Left ventricle myocardium inferior (tissue), 1 donor: ENCODE data around the gene CHD1. TPM values are rescaled to one million over a fixed set of nuclear protein-coding genes. Genes with fewer than 3 reads are reported as not detected.
A peak's percentile ranks its signal among the peaks of the same experiment; 100 is the strongest.

ENCODE experiments used
- DNase-seq: peaks from one replicate; pipeline ENCODE4 v3.0.0-alpha.2; 2020
- H3K27ac ChIP-seq: fragments of 200-600 bp; replicated peaks from 2 replicates; pipeline ENCODE4 v1.8.0; 2021
- H3K27me3 ChIP-seq: fragments of 200-600 bp; 2 replicates; pipeline ENCODE4 v1.8.0; 2021; ENCODE audit warnings: low read depth
- H3K36me3 ChIP-seq: fragments of 200-600 bp; 2 replicates; pipeline ENCODE4 v1.8.0; 2021
- H3K4me1 ChIP-seq: fragments of 200-600 bp; 2 replicates; pipeline ENCODE4 v1.8.0; 2021
- H3K4me3 ChIP-seq: fragments of 200-600 bp; 2 replicates; pipeline ENCODE4 v1.8.0; 2021; ENCODE audit warnings: mild to moderate bottlenecking, moderate library complexity
- H3K9me3 ChIP-seq: fragments of 200-600 bp; replicated peaks from 2 replicates; pipeline ENCODE4 v1.8.0; 2021
- intact Hi-C: fragments of 100-400 bp; cut with micrococcal nuclease; formaldehyde crosslinking; loops from one replicate; pipeline ENCODE4 v1.11.0; 2022
- total RNA-seq: library from RNA; stranded (reverse); fragmentation: NEBNext Ultra II Directional; extraction: Animal tissue kit (Norgen Biotek cat#: 25700); gene quantifications from one replicate; pipeline ENCODE4 v1.2.1, GENCODE V29; 2021
- TF ChIP-seq, protein P1 (sequence below): fragments of 200-600 bp; IDR thresholded peaks from 2 replicates; pipeline ENCODE4 v1.8.0; 2021; ENCODE audit warnings: antibody characterized with exemption, mild to moderate bottlenecking, borderline replicate concordance
- donor health status: DM: no; HTN: yes; CAD: no; lungs with severe emphysema.

The CHD1 gene
- total RNA-seq, 1 donor from 2014 or later = 11.6 TPM

DNA sequence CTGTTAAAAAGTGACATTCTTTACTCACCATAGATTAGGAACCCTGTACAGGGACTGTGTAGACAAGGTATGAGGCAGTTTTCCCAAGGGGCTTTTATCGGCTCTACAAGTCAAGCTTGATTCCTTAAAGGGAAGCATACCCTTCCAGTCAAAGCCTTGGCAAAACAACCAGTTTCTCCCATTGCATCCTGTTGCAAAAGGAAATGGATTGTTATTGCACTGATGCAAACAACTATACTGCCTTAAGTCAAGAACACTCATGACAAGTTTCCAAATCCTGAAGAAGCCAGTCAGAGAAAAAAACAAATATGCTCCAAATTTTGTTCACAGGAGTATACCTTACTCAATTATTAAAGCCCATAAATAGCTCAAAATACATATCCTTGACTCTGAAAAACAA is 87.9 kb downstream of the CHD1 start:
- Histone ChIP-seq H3K27me3 (no peaks in the 10 kb centered on the region), H3K9me3 (no peaks in the 10 kb centered on the region), H3K27ac (no peak overlapping the region), H3K4me3 (no peak overlapping the region), H3K36me3 (no peaks in the 10 kb centered on the region), H3K4me1 (no peaks in the 10 kb centered on the region)
- intact Hi-C loops = no loop called here
- TF ChIP-seq, protein P1, sequence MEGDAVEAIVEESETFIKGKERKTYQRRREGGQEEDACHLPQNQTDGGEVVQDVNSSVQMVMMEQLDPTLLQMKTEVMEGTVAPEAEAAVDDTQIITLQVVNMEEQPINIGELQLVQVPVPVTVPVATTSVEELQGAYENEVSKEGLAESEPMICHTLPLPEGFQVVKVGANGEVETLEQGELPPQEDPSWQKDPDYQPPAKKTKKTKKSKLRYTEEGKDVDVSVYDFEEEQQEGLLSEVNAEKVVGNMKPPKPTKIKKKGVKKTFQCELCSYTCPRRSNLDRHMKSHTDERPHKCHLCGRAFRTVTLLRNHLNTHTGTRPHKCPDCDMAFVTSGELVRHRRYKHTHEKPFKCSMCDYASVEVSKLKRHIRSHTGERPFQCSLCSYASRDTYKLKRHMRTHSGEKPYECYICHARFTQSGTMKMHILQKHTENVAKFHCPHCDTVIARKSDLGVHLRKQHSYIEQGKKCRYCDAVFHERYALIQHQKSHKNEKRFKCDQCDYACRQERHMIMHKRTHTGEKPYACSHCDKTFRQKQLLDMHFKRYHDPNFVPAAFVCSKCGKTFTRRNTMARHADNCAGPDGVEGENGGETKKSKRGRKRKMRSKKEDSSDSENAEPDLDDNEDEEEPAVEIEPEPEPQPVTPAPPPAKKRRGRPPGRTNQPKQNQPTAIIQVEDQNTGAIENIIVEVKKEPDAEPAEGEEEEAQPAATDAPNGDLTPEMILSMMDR = no peak
- DNase-seq = no peak

DNA sequence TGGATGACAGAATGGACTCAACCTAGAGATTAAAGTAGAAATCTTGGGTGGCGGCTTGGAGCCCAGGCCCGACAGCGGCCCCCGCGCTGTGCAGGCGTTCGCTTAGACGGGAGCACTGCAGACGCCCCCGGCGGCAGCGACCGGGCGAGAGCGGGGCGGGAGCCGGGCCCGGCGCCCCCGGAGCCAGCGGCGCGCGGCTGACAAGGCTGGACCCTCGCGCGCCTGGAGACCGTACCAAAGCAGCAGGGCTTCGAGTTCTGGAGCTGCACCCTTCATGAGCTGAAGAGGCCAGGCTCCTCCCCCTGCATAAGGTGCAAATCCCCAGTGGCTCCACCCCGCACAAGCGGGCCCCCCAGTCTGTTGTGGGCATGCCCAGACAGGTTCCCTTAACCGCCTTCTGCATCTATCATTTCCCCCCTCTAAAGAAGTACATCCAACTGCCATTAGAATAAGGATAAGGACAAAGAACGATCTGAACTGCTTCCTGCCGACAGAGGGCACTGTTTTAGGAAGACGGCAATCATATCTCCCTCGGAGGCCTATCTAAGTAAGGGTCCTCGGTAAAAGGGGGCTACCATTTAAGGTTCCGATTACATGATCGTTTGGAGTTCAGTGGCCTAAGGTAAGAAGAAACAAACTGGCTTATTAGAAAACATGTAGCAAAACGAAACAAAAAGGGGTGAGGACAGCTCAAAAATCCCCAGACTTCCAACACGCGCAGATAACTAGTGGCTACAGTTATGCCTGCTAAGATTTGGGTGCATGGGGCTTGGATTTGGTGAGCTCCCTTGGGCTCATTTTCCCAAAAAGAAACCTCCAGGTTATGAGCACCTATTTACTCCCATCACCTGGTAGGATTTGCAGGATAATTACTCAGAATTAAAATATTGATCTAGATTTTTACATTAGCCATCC is 89.1 kb downstream of the CHD1 start:
- H3K4me3 ChIP-seq = peak overlapping the region; percentile 60
- DNase-seq = no peak
- no peak overlapping the region for H3K27ac ChIP-seq
- no peaks in the 10 kb centered on the region for H3K27me3 ChIP-seq
- no peaks in the 10 kb centered on the region for H3K36me3 ChIP-seq
- TF ChIP-seq, protein P1 = peak; percentile 54
- no peaks in the 10 kb centered on the region for H3K4me1 ChIP-seq
- intact Hi-C loops = no loop called here
- no peaks in the 10 kb centered on the region for H3K9me3 ChIP-seq

DNA sequence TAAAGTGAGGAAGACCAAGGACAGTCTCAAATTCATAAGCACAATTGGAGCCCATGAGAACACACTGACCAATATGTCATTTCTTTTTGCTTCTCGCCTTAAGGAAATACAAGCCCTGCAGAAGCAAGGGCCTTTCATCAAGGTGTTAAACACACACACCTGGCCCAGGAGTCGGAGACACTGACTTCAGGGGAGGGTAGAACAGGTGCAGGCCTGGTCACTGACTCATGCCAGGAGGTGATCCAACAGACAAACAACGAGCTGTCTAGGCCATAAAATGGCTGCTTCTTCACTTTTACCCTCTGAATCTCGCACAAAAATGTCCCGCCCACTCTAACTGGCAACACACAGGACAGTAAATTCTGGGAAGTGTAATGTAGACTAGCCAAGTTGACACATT is 92.6 kb downstream of the CHD1 start:
- Histone ChIP-seq H3K36me3 (no peaks in the 10 kb centered on the region), H3K4me1 (no peaks in the 10 kb centered on the region), H3K27ac (no peak overlapping the region), H3K27me3 (no peaks in the 10 kb centered on the region), H3K4me3 (no peak overlapping the region), H3K9me3 (no peaks in the 10 kb centered on the region)
- intact Hi-C loops = no loop called here
- TF ChIP-seq, protein P1 = no peak
- DNase-seq = no peak

DNA sequence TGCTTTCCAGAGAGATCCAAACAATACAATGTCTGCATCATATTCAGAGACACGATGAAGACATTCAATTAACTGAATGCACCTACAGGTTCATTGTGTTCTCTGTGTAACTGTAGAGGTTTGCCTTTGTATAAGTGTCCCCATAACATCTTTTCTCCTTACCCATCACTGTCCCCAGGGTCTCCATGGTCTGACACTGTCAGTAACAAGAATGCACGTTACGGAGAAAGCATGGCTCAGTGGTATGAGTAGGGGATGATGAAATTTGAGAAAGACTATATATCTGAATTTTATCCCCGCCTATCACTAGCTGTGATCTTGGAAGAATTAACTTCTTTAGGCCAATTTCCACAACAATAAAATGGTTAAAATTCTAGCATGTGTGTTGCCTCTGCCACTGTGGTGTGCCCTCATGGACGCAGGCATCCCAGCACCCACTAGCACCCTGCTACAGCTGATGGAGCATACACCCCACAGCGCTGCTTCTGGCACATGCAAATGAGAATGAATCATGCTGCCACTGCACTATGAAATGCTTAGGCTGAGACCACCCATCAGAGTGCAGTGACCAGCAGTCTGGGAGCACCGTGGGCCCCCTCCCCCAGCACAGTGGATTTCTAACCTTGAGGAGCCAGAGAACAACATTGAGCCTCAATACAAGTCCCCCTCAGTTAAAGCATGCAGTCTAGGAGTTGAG is 101.1 kb downstream of the CHD1 start:
- no peaks in the 10 kb centered on the region for H3K36me3 ChIP-seq
- TF ChIP-seq, protein P1 = no peak
- no peaks in the 10 kb centered on the region for H3K9me3 ChIP-seq
- no peak overlapping the region for H3K27ac ChIP-seq
- no peak for DNase-seq
- no peaks in the 10 kb centered on the region for H3K27me3 ChIP-seq
- H3K4me1 ChIP-seq = no peaks in the 10 kb centered on the region
- intact Hi-C loops = loop anchor here (10.0 kb wide), 1 partner anchor 1593 kb away; no protein-coding TSS in a partner anchor
- no peak overlapping the region for H3K4me3 ChIP-seq

DNA sequence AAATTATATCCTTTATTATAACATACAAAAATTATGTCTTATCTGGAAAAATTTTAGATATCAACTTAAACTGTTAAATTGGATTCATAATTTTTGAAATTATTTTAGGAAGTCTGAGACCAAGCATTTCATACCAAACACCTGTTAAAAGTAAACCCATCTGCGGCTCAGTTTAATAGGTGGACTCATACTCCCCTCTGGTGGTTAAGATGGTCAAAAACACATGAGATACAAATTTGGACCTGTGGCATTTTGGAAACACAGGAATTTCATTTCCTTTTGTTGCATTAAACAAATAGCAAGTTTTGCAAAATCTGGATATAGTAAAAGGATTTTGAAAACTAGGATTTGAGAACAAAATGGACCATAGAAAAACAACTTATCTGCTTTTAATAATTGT is 101.6 kb downstream of the CHD1 start:
- H3K27me3 ChIP-seq = no peaks in the 10 kb centered on the region
- H3K36me3 ChIP-seq = no peaks in the 10 kb centered on the region
- no peak for DNase-seq
- H3K4me3 ChIP-seq = no peak overlapping the region
- H3K27ac ChIP-seq = no peak overlapping the region
- intact Hi-C loops = loop anchor here (10.0 kb wide), 1 partner anchor 1592 kb away; no protein-coding TSS in a partner anchor
- TF ChIP-seq, protein P1 = peak; percentile 60
- H3K4me1 ChIP-seq = no peaks in the 10 kb centered on the region
- no peaks in the 10 kb centered on the region for H3K9me3 ChIP-seq
